Right renal pelvis (tissue), 4 donors: ENCODE data around the gene SLC27A6. TPM values are rescaled to one million over a fixed set of nuclear protein-coding genes. Genes with fewer than 3 reads are reported as not detected.
"Not testable (repeated sequence)": the region's sequence is repeated elsewhere in the genome, so short reads cannot be mapped to it uniquely, and the experiment has no call there.

ENCODE experiments used
- DNase-seq, 4 donors: peaks; one replicate each; pipeline ENCODE4 v3.0.0-alpha.2; 2013; ENCODE audit warnings: low read depth in 4 of 4, low spot score in 3 of 4, missing footprints in 1 of 4
- polyA plus RNA-seq, 4 donors: library from polyadenylated mRNA; unstranded; fragments of 120-200 nt; gene quantifications; one replicate each; pipeline ENCODE4 v1.2.1, GENCODE V29; 2013; ENCODE audit not compliant: insufficient read length in 4 of 4

Gene SLC27A6, protein sequence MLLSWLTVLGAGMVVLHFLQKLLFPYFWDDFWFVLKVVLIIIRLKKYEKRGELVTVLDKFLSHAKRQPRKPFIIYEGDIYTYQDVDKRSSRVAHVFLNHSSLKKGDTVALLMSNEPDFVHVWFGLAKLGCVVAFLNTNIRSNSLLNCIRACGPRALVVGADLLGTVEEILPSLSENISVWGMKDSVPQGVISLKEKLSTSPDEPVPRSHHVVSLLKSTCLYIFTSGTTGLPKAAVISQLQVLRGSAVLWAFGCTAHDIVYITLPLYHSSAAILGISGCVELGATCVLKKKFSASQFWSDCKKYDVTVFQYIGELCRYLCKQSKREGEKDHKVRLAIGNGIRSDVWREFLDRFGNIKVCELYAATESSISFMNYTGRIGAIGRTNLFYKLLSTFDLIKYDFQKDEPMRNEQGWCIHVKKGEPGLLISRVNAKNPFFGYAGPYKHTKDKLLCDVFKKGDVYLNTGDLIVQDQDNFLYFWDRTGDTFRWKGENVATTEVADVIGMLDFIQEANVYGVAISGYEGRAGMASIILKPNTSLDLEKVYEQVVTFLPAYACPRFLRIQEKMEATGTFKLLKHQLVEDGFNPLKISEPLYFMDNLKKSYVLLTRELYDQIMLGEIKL
- 1 to 10 TPM; 1.0 to 1.8 (median 1.6) TPM for polyA plus RNA-seq

DNA sequence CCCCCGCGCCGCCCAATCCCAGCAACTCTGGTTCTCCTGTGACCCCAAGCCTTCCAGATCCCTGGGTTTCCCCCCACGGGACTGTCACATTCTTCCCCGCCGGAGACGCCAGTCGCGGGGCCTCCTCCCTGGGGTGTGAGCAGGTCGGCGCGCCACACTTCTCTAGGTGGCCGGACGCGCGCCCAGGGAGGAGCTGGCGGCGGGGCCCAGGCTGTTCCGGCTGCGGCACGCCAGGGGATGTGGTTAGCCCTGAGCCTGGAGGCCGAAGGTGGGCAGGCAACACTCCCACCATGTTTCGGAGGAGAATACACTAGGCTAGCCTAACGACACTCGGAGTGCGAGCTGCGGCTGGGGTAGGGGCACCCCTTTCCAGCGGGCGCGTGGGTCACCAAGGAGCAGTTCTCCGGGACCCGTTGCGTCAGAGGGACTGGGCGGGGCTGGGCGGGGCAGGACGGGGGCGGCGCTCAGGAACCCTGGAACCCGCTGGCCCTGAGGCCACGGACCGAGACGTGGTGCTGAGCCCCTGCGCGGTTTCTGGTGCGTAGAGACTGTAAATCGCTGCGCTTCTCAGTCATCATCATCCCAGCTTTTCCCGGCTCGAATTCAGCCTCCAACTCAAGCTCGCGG lies at the start of gene SLC27A6:
Gene SLC27A6 (plus strand): TSS at position 478 of the 627 bp plus-strand sequence. CDS start 650 bp downstream, outside the sequence.
- peak in 2 of 4 donors; percentile 5 to 14 for DNase-seq

DNA sequence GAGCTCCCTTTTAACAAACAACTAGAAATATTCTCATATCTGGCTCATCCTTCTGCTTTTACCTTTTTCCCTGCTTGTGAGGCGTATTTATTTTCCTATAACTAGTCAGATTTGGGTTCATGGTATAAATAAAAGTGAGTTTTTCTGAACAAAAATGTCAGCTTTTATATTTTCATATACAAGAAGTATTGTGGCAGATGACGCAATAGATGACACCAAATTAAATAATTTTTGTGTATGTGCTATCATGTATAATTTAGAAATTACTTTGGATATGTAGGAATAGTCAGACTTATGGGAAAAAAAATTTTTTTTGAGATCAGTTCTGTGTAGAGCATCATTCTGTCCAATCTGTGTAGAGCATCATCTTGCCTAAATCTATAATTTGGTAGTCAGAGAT lies 45.7 kb upstream of the SLC27A6 start:
- DNase-seq: no peak

DNA sequence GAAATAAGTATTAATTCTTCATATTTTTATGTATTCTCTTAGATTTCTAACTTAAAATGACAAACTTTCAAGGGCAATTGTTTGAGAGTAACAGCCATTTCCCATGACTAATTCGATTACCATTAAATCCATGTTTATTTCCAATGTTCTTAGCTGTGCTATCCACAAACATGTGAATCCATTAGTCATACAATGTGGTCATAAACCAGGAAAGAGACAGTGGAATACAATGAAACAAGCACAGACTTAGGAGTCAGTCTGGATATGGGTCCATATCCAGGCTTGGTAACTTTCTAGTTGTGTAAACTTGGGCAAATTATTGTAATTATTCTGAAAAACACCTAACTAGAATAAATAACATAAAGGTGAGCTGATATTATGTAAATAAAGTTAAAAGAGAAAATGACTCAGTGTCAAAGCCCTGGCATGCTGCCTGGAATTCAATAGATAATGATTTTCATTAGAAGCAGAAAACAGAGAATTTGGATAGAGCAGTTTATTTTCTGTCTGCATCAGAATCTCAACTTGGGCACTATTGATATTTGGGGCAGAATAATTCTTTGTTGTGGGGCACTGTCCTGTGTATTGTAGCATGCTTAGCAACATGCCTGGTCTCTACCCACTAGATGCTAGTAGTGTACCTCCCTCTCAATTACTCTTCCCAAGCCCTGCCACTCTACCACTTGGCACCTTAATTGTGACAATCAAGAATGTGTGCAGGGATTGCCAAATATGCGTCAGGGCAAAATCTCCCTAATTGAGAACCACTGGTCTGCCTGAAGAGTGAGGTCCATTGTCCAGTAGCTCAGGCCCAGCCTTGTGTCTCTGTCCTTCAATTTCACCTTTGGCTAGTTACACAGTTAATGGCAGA lies 44.7 kb upstream of the SLC27A6 start:
- no peak for DNase-seq

DNA sequence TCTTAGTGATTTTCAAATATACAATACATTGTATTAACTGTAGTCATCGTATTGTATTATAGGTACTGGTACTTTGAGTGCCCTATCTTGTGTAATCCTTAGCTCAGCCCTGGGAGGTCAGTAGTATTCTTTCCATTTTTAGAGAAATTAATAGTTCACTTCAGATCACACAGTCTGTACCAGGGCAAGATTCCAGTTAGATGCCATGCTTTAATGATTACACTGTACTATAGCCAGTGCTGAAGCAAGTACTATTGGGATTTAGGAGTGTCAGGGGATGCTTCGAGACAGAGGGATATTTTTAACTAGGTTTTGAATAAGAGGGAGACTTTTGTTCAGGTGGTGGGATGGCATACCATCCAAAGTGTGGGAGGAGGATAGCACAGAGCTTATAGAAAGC lies 41.0 kb upstream of the SLC27A6 start:
- no peak for DNase-seq

DNA sequence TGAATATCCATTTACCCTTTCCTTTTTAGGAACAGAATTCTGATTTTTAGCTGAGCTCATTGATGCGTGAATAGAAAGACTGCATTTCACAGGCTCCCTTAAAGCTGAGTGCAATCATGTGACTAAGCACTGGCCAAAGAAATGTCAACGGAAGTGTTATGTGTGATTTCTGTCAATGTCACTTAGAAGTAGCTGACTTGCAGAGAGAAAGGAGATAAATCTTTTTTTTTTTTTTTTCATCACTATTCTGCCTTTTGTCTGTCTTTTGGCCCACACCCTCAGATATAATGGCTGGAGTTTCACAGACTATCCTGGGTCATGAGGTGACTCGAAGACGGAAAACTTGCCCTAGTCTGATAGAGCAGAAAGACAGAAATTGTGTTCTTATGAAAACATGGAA lies 39.3 kb upstream of the SLC27A6 start:
- no peak for DNase-seq

DNA sequence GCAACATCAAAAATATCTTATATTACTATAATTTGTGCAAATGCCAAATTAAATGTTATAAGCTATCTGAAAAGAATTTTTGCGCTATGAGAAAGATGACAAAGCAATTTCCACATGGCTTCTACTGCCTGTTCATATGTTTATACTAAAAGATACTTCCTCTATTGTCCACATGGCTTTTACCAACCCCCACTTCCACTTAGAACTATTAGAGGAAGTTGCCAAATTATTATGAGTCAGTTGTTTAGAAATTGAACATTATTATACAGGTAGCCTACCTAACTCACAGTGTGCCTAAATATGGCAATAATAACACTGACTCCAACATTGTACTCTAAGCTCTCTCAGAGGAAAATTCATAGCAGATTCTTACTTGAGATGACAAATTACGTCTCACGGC lies 37.6 kb upstream of the SLC27A6 start:
- DNase-seq: no peak

DNA sequence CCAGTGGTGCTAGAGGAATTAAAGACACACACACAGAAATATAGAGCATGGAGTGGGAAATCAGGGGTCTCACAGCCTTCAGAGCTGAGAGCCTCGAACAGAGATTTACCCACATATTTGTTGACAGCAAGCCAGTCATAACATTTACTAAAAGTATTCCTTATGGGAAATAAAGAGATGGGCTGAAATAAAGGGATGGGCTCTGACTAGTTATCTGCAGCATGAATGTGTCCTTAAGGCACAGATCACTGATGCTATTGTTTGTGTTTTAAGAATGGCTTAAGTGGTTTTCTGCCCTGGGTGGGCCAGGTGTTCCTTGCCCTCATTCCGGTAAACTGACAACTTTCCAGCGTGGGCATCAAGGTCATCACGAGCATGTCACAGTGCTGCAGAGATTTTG lies 33.1 kb upstream of the SLC27A6 start:
- DNase-seq: not testable (repeated sequence)

DNA sequence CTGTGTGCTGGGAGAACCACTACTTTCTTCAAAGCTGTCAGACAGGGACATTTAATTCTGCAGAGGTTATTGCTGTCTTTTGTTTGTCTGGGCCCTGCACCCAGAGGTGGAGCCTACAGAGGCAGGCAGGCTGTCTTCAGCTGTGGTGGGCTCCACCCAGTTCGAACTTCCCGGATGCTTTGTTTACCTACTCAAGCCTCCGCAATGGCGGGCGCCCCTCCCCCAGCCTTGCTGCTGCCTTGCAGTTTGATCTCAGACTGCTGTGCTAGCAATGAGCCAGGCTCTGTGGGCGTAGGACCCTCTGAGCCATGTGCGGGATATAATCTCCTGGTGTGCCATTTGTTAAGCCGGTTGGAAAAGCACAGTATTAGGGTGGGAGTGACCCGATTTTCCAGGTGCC lies 22.2 kb upstream of the SLC27A6 start:
- not testable (repeated sequence) for DNase-seq

DNA sequence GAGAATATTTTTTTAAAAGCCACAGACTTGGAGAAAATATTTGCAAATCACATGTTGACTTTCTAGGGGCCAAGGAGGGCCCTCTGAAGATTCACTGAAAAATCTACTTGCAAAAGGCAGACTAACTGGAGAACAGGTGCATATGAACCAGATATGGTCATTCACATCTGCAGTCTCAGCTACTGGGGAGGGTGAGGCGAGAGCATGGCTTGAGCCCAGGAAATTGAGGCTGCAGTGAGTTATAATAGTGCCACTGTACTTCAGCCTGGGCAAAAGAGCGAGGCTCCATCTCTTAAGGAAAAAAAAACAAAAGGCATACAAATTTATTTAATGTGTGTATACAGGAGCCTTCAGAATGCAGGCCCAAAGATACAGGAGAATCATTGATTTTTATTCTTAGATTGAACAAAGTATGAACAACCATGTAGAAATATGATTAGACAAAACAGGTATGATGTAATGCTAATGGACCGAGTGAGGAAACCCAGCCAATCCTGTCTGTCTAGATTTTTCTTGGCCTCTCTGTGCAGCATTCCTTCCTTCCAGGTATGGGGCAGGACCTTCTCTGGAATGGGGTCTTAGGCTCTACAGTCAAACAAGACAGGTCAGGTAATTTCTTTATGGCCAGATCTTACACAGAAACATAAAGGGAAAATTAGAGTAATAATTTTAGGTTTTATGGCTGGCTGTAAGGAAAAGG lies 15.3 kb upstream of the SLC27A6 start:
- no peak for DNase-seq

DNA sequence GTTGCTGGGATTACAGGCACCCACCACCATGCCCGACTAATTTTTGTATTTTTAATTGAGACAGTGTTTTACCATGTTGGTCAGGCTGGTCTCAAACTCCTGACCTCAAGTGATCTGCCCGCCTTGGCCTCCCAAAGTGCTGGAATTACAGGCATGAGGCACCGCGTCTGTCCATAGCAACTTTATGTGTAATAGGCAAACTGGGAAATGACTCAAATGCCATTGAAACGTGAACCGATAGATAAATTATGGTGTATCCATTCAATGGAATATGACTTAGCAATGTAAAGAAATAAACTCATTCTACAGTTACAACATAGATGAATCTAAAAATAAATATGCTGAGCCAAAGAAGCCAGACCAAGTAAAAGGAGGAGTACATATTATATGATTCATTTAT lies 14.0 kb upstream of the SLC27A6 start:
- not testable (repeated sequence) for DNase-seq

DNA sequence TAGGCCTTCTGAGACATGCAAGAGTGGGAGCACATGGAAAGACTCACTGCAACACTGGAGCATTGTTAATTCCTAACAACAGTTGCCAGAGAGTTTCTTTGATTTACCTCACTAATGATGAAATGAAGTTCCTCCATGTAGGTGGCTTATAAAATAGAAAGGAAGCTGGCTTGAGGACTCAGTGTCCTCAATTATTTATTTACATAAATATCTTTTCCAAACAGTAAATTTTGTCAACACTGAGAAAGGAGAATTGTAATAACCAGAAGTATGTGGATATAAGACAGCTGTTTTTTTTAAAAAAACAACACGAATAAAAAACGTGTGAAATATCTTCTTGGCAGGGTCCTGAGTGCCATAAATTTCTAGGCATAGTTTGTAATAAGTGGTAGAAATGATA lies 9.1 kb upstream of the SLC27A6 start:
- DNase-seq: no peak

DNA sequence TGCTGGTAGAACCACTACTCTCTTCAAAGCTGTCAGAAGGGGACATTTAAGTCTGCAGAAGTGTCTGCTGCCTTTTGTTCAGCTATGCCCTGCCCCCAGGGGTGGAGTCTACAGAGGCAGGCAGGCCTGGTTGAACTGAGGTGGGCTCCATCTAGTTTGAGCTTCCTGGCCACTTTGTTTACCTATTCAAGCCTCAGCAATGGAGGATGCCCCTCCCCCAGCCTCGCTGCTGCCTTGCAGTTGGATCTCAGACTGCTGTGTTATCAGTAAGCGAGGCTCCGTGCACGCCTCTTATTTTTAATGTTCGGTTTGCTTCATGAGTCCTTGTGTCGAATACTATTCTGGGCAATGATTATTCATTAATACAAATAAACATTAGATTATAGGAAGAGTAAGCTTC lies 3.1 kb upstream of the SLC27A6 start:
- no peak for DNase-seq

DNA sequence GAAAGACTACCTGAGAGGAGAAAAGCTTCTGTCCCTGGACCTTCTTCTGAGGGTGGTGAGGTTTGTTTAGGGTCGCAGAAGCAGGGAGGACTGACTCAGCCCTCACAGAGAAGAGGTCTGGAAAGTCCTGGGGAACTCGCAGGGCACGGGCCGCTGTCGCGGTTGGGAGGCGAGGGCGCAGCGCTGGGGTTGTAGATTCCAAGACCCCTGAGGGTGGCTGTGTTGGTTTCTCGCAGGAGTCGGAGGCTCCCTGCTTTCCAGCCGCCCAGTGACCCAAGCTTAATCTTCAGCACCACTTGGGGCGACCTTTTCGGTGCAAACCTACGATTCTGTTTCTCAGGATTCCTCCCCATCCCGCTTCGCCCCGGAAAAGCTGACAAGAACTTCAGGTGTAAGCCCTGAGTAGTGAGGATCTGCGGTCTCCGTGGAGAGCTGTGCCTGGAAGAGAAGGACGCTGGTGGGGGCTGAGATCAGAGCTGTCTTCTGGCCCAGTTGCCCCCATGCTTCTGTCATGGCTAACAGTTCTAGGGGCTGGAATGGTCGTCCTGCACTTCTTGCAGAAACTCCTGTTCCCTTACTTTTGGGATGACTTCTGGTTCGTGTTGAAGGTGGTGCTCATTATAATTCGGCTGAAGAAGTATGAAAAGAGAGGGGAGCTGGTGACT lies 482 bp downstream of the SLC27A6 start:
- DNase-seq: no peak

DNA sequence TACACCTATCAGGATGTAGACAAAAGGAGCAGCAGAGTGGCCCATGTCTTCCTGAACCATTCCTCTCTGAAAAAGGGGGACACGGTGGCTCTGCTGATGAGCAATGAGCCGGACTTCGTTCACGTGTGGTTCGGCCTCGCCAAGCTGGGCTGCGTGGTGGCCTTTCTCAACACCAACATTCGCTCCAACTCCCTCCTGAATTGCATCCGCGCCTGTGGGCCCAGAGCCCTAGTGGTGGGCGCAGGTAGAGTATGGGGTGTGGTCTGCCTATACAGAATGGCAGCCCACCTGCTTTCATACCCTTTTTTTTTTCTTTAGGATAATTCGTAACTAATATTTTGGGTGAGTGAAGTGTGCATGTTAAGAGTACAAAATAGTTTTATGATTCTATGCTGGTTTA lies 1.1 kb downstream of the SLC27A6 start:
- DNase-seq: no peak

DNA sequence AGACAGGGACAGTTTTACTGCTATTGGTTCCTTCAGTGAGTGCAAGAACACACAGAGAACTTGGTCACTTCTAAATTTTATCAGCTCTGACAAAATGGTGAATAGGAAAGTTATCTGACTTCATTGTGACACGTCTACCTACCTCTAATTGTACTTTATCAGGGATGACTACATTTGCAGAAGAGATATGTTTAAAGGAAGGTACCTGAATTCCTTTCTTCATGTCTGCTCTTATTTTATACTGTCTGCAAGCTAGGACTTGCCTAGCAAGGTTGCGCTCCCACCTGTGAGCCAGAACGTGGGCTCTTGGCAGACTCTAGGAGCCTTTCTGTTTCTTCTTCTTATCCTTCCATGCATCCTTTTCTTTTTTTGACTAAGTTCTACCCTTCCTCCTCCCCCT lies 1.6 kb downstream of the SLC27A6 start:
- DNase-seq: no peak

DNA sequence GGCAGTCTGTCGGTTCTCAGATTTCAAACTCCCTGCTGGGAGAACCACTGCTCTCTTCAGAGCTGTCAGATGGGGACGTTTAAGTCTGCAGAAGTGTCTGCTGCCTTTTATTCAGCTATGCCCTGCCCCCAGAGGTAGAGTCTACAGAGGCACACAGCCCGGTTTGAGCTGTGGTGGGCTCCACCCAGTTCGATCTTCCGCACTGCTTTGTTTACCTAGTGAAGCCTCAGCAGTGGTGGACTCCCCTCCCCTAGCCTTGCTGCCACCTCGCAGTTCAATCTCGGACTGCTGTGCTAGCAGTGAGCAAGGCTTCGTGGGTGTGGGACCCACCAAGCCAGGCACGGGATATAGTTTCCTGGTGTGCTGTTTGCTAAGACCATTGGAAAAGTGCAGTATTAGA lies 8.0 kb downstream of the SLC27A6 start:
- DNase-seq: no peak

DNA sequence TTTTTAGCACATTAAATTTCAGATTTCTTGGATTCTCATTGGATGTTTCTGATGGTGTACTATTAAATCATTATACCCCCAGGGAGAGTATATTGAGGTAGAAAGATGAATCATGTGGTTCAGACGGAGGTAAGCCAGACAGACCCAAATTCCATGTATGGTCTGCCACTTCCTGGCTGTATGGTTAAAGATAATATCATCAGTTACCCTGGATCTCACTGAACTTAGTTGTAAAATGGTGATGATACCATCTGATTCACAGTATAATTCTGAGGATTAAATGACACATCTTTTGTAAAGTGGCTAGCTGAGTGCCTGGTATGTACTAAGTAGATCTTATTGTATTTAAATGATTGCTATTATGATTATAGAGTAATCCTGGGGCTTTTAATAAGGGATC lies 9.3 kb downstream of the SLC27A6 start:
- DNase-seq: no peak

DNA sequence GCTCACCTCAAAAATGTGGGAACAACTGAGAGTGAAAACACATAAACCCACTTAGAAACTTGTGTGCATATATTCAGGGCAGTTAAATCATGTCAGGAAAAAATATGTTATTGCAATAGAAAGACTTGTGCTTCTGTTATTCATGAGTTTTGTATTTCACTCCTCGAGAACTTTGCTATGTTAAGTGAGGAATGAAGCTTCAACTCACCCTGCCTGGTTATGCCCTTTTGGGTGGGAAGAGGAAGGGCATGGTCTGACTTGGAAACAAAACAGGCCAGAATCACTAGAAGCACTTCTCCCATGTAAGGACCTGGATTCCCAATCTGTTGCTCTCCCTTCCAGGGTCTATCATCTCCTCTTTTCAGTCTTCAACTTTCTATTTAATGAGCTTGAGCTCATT lies 14.5 kb downstream of the SLC27A6 start:
- DNase-seq: no peak

DNA sequence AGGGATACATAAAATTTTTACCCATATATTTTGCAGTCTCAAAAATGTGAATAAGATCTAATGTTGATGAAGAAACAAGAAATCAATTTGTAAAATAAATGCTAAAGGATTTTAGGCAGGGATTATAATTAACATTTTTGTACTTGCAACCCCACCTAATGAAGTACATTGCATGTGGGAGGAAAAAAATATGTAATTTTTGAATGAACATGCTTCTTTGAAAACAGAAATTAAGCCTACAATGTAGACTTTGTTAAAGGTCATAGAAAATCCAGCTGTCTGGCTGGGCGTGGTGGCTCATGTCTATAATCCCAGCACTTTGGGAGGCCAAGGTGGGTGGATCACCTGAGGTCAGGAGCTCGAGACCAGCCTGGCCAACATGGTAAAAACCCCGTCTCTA lies 15.6 kb downstream of the SLC27A6 start:
- no peak for DNase-seq

DNA sequence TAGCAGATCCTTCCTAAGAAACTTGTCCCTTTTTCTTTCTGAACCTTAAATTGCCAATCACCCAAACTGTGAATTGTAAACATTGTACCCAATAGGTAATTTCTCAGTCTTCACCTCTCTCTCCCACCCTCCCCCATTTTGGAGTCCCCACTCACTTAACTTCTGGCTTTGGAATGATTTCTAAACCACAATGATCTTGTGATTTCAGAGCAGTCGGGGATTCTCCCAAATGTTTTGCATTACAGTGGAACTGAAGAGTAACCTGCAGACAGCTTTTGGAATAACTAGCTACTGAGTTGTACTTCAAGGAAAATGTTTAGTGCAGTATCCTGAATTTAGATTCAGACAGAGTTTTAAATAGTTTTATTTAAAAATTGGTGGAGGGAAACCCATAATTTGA lies 19.2 kb downstream of the SLC27A6 start:
- DNase-seq: no peak
